Spleen (tissue), 7 donors: ENCODE results near the gene KLF2.

Source experiments
- POLR2A ChIP-seq, 3 donors: fragments of 450-650 bp; IDR thresholded peaks; one replicate each; pipeline ENCODE4 v1.5.1; 2017; ENCODE audit warnings: antibody characterized with exemption in 3 of 3, mild to moderate bottlenecking in 1 of 3
- POLR2AphosphoS5 ChIP-seq, 3 donors: sonication (generic); formaldehyde crosslinking; IDR thresholded peaks; one replicate each; pipeline ENCODE4 v1.5.1; 2017; ENCODE audit warnings: antibody characterized with exemption in 3 of 3
- TF ChIP-seq, protein P1 (sequence below), 11 experiments: fragments of 200-600 bp in 7 of 11; fragments of 450-650 bp in 4 of 11; sonication (generic) in 4 of 11; IDR thresholded peaks in 8 of 11; conservative IDR thresholded peaks in 3 of 11; 1 replicate in 7 of 11; 2 replicates in 4 of 11; pipeline versions ENCODE4 v1.4.0 to v1.8.0; 2016 to 2021; ENCODE audit warnings: antibody characterized with exemption in 11 of 11, inconsistent platforms in 4 of 11, mild to moderate bottlenecking in 1 of 11
- donor health status: DM: no; HTN: no; CAD: no; lungs with moderate emphysema.
- donor health status: DM: no; HTN: no; CAD: no.
- donor health status: DM: no; HTN: no; CAD: no.

DNA sequence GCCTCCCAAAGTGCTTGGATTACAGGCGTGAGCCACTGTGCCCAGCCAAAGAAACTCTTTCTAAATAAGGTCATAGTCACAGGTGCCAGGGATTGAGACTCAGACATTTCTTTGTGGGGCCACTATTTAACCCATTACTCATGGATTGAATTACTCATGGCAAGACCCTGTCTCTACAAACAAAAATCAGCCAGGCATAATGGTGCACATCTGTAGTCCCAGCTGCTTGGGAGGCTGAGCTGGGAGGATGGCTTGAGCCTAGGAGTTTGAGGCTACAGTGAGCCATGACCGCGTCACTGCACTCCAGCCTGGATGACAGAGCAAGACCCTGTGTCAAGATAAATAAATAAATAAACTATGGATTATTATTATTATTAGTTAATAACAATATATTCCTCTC lies 3.6 kb upstream of the KLF2 start:
- TF ChIP-seq POLR2A (IDR thresholded peaks at IDR 0.05) (no peak), POLR2AphosphoS5 (IDR thresholded peaks at IDR 0.05) (no peak)
- TF ChIP-seq, protein P1, sequence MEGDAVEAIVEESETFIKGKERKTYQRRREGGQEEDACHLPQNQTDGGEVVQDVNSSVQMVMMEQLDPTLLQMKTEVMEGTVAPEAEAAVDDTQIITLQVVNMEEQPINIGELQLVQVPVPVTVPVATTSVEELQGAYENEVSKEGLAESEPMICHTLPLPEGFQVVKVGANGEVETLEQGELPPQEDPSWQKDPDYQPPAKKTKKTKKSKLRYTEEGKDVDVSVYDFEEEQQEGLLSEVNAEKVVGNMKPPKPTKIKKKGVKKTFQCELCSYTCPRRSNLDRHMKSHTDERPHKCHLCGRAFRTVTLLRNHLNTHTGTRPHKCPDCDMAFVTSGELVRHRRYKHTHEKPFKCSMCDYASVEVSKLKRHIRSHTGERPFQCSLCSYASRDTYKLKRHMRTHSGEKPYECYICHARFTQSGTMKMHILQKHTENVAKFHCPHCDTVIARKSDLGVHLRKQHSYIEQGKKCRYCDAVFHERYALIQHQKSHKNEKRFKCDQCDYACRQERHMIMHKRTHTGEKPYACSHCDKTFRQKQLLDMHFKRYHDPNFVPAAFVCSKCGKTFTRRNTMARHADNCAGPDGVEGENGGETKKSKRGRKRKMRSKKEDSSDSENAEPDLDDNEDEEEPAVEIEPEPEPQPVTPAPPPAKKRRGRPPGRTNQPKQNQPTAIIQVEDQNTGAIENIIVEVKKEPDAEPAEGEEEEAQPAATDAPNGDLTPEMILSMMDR (IDR thresholded peaks at IDR 0.05 in 8 of 11, conservative IDR thresholded peaks at IDR 0.05 in 3 of 11) = no peak
